Subcutaneous adipose tissue (tissue), 4 donors: ENCODE measurements around the gene NLN. TPM values are rescaled to one million over a fixed set of nuclear protein-coding genes. Genes with fewer than 3 reads are reported as not detected.

ENCODE experiments used
- CTCF ChIP-seq: fragments of 450-650 bp; IDR thresholded peaks from one replicate; pipeline ENCODE4 v1.5.1; 2016; ENCODE audit warnings: low read depth, mild to moderate bottlenecking, control low read depth, antibody characterized with exemption, moderate library complexity
- total RNA-seq, 4 donors: library from RNA; depleted of rRNA; stranded (reverse); fragments of >200 nt; gene quantifications; one replicate each; pipeline ENCODE4 v1.1.0, GENCODE V29; 2016

Gene NLN
- total RNA-seq, 4 donors from 2014 or later: 8.3 to 23.3 (median 20.0) TPM

DNA sequence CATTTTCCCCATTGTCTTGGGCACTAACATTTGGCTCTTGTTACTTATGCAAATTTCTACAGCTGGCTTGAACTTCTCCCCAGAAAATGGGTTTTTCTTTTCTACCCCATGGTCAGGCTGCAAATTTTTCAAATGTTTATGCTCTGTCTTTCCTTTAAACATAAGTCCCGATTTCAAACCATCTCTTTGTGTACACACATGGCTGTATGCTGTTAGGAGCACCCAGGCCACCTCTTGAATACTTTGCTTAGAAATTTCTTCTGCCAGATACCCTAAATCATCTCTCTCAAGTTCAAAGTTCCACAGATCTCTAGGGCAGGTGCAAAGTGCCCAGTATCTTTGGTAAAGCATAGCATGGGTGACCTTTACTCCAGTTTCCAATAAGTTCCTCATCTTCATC, 45.6 kb downstream of the NLN start:
- no peak for TF ChIP-seq CTCF

DNA sequence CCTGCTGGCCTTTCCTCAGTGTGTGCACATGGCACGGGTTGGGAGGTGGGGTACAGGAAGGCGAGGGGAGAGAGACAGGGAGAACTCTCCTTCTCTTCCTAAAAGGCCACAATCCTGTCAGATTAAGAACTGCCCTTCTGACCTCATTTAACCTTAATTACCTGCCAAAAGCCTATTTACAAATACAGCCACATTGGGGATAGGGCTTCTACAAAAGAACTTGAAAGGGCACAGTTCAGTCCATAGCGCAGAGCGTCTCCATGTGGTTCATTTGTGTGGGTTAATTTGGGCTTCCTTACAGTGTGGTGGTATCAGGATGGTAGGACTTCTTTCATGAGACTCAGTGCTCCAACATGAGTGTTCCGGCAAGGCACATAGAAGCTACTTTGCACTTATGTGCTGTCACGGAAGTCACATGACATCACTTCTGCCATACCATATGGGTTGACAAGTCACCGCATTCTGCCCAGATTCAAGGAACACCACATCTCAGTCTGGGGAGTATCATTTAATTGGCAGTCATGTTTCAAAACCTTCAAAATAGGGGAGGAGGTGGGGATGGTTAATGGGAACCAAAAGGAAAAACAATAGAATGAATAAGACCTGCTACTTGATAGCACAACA, 46.8 kb downstream of the NLN start:
- no peak for TF ChIP-seq CTCF

DNA sequence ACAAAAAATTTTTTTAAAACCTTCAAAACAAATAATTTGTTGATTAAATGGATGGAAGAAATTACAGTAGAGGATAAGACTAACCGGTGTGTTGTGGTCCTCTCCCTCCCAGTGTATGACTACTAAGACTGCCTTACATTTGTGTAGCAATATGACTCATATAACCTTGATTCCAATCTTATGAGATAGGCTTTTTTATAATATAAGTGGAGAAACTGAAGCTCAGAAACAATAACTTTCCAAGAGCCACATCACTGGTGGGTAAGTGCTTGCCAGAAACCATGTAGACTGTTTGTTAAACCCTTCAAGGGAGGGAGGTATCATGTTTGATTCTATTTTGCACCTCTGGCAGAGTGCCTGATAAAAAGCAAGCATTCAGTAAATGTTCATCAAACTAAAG, 47.5 kb downstream of the NLN start:
- no peak for TF ChIP-seq CTCF

DNA sequence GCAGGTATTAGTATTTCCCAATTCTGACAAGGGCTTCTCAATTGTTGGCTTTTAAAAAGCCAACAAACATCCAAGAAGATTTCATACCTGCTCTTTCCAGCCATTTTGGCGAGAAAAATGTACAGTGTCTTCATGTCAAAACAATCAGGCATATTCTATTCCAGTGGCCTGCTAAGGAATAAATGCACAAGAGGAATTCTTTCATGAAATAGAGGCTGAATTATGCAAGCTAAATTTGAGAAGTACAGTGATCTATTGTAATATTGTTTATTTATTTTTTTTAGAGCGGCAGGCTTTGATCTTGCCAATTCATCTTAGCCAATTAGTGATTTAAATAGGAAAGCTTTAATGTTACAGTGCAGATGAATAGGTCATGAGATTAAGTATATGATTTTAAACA, 49.3 kb downstream of the NLN start:
- TF ChIP-seq CTCF: no peak

- TF ChIP-seq CTCF: no peak
Observed at GRCh38 chr5:65774346-65774745, 52.3 kb downstream of the NLN start.

DNA sequence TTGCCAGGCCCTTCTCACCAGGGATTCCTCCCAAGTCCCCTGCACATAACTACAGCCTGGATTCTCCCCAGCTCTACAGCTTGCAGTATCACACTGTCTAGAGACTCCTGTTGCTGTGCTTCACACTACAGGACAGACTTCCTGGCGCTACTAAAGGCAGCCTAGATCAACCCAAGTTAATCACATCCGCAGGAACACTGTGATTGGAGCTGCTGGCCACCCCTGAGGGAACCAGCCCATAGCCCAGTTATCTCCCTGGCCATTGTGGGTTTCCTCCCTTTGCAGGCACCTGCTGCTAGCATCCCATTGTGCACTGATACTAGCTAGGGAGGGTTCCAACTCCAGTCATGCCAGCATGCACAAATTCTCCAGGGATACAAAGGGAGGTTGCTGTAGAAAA, 53.5 kb downstream of the NLN start:
- no peak for TF ChIP-seq CTCF

GRCh38 chr5:65776441-65777141, 54.6 kb downstream of the NLN start:
- TF ChIP-seq CTCF: no peak
